ENCODE measurements around the gene DCBLD1.

The DCBLD1 gene

GRCh38 chr6:117530467-117531242 is 48.2 kb downstream of the DCBLD1 start:
- Histone ChIP-seq H3K4me3 (ENCODE audit: low read depth, low read length) (no peak overlapping the region), H3K36me3 (replicated peaks) (peaks cover 5% of the 10 kb centered on the region), H3K27me3 (replicated peaks) (no peaks in the 10 kb centered on the region), H3K27ac (no peak overlapping the region)
- TF ChIP-seq, protein P1, sequence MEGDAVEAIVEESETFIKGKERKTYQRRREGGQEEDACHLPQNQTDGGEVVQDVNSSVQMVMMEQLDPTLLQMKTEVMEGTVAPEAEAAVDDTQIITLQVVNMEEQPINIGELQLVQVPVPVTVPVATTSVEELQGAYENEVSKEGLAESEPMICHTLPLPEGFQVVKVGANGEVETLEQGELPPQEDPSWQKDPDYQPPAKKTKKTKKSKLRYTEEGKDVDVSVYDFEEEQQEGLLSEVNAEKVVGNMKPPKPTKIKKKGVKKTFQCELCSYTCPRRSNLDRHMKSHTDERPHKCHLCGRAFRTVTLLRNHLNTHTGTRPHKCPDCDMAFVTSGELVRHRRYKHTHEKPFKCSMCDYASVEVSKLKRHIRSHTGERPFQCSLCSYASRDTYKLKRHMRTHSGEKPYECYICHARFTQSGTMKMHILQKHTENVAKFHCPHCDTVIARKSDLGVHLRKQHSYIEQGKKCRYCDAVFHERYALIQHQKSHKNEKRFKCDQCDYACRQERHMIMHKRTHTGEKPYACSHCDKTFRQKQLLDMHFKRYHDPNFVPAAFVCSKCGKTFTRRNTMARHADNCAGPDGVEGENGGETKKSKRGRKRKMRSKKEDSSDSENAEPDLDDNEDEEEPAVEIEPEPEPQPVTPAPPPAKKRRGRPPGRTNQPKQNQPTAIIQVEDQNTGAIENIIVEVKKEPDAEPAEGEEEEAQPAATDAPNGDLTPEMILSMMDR (IDR thresholded peaks at IDR 0.05; ENCODE audit: low read depth, low read length, missing control alignments): no peak
- in situ Hi-C loops (cut with HindIII; ENCODE audit: low pct_ligation_motif_present, low sequenced_read_pairs): no loop called here
- DNase-seq: no peak

- H3K36me3 ChIP-seq (replicated peaks): peaks cover 5% of the 10 kb centered on the region
- no peak overlapping the region for H3K27ac ChIP-seq
- TF ChIP-seq, protein P1 (IDR thresholded peaks at IDR 0.05; ENCODE audit: low read depth, low read length, missing control alignments): no peak
- no peak for DNase-seq
- in situ Hi-C loops (cut with HindIII; ENCODE audit: low pct_ligation_motif_present, low sequenced_read_pairs): no loop called here
- H3K4me3 ChIP-seq (ENCODE audit: low read depth, low read length): no peak overlapping the region
- H3K27me3 ChIP-seq (replicated peaks): no peaks in the 10 kb centered on the region
These were observed 48.9 kb downstream of the DCBLD1 start for GRCh38 chr6:117531346-117531745.

DNA sequence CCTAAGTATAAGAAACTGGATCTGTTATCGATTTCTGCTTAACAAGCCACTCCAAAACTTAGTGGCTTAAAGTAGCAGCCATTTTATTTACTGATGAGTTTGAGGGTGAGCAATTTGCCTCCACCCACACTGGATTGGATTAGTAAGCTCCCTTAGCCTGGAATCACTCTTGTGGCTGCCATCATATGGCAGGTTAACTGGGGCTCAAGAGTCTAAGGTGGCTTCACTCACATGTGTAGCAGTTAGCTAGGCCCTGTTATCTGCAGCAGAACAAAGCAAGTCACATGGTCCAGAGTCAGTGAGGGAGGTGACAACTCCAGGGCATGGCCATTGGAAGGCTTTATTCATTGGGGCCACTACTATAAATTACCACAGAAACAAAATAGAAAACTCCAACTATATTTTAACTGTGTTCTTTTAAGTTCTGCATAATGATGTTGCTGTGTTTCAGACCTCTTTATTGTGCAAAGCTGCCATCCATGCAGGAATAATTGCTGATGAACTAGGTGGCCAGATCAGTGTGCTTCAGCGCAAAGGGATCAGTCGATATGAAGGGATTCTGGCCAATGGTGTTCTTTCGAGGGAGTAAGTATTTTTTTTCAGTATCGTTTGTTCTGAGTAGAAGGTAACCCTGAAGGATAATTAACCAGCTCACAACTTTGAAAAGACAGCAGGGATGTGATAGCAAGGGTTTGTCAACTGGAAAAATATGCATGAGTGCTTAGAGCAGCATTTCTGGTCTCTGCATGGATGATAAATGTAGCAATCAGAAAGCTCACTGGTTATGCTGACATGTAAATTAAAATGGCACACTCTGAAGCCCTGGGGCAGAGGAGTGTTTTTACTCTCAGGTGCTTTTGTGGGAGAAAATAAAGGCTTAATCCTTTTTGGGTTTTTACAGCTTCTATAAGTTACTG is 49.6 kb downstream of the DCBLD1 start:
- in situ Hi-C loops (cut with HindIII; ENCODE audit: low pct_ligation_motif_present, low sequenced_read_pairs): no loop called here
- Histone ChIP-seq H3K36me3 (replicated peaks) (peaks cover 5% of the 10 kb centered on the region), H3K27ac (no peak overlapping the region), H3K27me3 (replicated peaks) (no peaks in the 10 kb centered on the region), H3K4me3 (ENCODE audit: low read depth, low read length) (no peak overlapping the region)
- TF ChIP-seq, protein P1 (IDR thresholded peaks at IDR 0.05; ENCODE audit: low read depth, low read length, missing control alignments): no peak
- DNase-seq: no peak

DNA sequence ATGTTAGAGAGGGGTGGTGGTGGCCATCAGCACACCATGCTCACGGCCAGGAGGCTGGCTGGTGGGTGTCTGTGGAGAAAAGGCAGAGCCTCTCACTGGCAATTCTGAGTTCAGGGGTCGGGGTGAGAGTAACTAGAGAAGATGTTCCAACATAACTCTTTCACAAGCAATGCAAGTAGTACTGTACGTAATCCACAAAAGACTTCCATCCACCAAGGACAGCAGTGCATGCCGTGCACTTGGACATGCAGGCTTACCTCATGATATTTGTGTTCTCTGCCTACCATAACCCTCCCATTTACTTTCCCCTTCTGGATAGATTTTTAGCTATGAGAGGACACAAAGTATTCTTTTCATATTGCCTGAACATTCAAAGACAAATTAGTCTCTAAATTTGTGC is 51.3 kb downstream of the DCBLD1 start:
- Histone ChIP-seq H3K4me3 (ENCODE audit: low read depth, low read length) (no peak overlapping the region), H3K36me3 (replicated peaks) (peaks cover 9% of the 10 kb centered on the region), H3K27me3 (replicated peaks) (no peaks in the 10 kb centered on the region), H3K27ac (no peak overlapping the region)
- TF ChIP-seq, protein P1 (IDR thresholded peaks at IDR 0.05; ENCODE audit: low read depth, low read length, missing control alignments): no peak
- DNase-seq: no peak
- in situ Hi-C loops (cut with HindIII; ENCODE audit: low pct_ligation_motif_present, low sequenced_read_pairs): no loop called here

GRCh38 chr6:117534974-117535373 is 52.5 kb downstream of the DCBLD1 start:
- H3K27me3 ChIP-seq (replicated peaks): no peaks in the 10 kb centered on the region
- no peak overlapping the region for H3K4me3 ChIP-seq (ENCODE audit: low read depth, low read length)
- peaks cover 9% of the 10 kb centered on the region for H3K36me3 ChIP-seq (replicated peaks)
- no peak overlapping the region for H3K27ac ChIP-seq
- TF ChIP-seq, protein P1 (IDR thresholded peaks at IDR 0.05; ENCODE audit: low read depth, low read length, missing control alignments): no peak
- DNase-seq: no peak
- in situ Hi-C loops (cut with HindIII; ENCODE audit: low pct_ligation_motif_present, low sequenced_read_pairs): no loop called here
